Gastroesophageal sphincter (tissue), 4 donors: ENCODE data around the gene SAT2. TPM values are rescaled to one million over a fixed set of nuclear protein-coding genes. Genes with fewer than 3 reads are reported as not detected.
A peak's percentile ranks its signal among the peaks of the same experiment; 100 is the strongest.

Source experiments
- ATAC-seq: fragments of 150-250 bp; one replicate; pipeline ENCODE4 v1.9.1; 2016; ENCODE audit warnings: mild to moderate bottlenecking, moderate library complexity
- H3K27ac ChIP-seq, 4 donors: fragments of 200-600 bp; sonication (generic) in 3 of 4; 1 replicate in 3 of 4; 2 replicates in 1 of 4; pipeline ENCODE4 v1.5.1; 2016 to 2019
- H3K27me3 ChIP-seq: fragments of 200-600 bp; sonication (generic); one replicate; pipeline ENCODE4 v1.5.1; 2019
- H3K36me3 ChIP-seq, 2 donors: fragments of 200-600 bp; sonication (generic); one replicate each; pipeline ENCODE4 v1.5.1; 2019; ENCODE audit warnings: control low read depth in 1 of 2
- H3K4me1 ChIP-seq, 3 donors: fragments of 200-600 bp; sonication (generic); 1 replicate in 2 of 3; 2 replicates in 1 of 3; pipeline ENCODE4 v1.5.1; 2016 to 2019; ENCODE audit warnings: control low read depth in 2 of 3
- H3K4me3 ChIP-seq, 2 donors: fragments of 200-600 bp; sonication (generic); one replicate each; pipeline ENCODE4 v1.5.1; 2019; ENCODE audit warnings: mild to moderate bottlenecking in 1 of 2, moderate library complexity in 1 of 2
- H3K9me3 ChIP-seq, 3 donors: fragments of 200-600 bp; sonication (generic); one replicate each; pipeline ENCODE4 v1.5.1; 2017 to 2019; ENCODE audit warnings: control low read depth in 2 of 3
- EP300 ChIP-seq: sonication (generic); formaldehyde crosslinking; IDR thresholded peaks from one replicate; pipeline ENCODE4 v1.6.1; 2017; ENCODE audit warnings: antibody characterized with exemption, mild to moderate bottlenecking
- POLR2A ChIP-seq, 2 donors: fragments of 450-650 bp; IDR thresholded peaks; one replicate each; pipeline ENCODE4 v1.6.1; 2017; ENCODE audit warnings: antibody characterized with exemption in 2 of 2, mild to moderate bottlenecking in 2 of 2, moderate library complexity in 1 of 2
- POLR2AphosphoS5 ChIP-seq: sonication (generic); formaldehyde crosslinking; IDR thresholded peaks from one replicate; pipeline ENCODE4 v1.6.1; 2017; ENCODE audit warnings: antibody characterized with exemption
- WGBS, 2 donors: methylation state at CpG; one replicate each; pipeline ENCODE4 v1.1.5; 2018; ENCODE audit warnings: low coverage in 1 of 2; 5-methylcytosine and 5-hydroxymethylcytosine counted together
- total RNA-seq, 4 donors: library from RNA; depleted of rRNA; stranded (reverse); fragments of >200 nt; gene quantifications; one replicate each; pipeline ENCODE4 v1.1.0, GENCODE V29; 2016
- TF ChIP-seq, protein P1 (sequence below), 4 experiments: fragments of 200-600 bp in 2 of 4; fragments of 450-650 bp in 2 of 4; sonication (generic) in 1 of 4; IDR thresholded peaks; one replicate each; pipeline ENCODE4 v1.5.1; 2017 to 2019; ENCODE audit warnings: antibody characterized with exemption in 4 of 4, mild to moderate bottlenecking in 2 of 4, moderate library complexity in 2 of 4

Gene SAT2
- total RNA-seq, 4 donors from 2014 or later: 50.6 to 72.3 (median 62.3) TPM

DNA sequence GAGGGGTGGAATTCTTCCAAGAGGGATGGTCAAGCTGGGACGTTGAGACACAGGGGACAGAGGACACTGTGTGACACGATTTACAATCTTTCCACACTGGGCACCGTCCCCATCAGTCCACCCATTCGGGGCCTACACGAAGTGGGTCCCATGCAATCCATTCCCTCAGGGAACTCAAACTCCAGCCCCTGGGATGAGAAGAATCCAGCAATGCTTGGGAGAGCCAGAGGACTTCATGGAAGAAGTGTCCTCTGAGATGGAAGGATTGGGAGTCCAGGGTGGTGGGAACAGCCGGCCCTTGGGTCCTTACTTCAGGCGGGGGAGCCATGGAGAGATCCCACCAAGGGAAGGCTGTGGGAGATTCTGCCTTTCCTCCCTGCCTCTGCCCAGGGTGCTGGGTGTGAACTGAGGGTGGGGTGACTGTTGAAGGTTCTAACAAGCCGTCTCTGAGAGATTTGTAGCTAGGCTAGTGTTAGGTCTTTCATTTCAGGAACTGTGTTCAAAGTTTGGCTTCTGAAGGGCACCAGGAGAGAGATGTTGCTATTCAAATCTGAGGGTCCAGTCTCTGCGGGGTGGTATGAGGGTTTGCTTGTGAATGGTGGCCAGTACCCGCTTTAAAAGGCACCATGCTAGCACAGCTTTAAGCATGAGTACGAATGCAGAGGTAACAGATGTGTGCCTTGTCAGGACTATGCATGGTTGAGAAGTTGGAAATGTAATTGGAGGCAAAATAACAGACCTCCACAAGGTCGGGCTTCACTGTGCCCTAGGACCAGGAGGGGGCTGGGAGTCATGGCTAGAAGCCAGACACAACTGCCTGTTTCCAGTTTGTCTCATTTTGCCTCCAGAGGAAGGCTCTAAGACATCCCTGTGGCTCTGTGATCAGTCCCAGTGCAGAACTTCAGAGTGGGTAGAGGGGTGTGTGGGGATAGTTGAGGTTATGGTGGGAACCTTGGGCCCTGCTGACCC, 25.1 kb upstream of the SAT2 start:
- Histone ChIP-seq H3K27ac (peak overlapping the region in 3 of 4 donors; percentile 66 to 77 (median 67)), H3K4me3 (no peak overlapping the region), H3K27me3 (peaks cover 41% of the 10 kb centered on the region)

DNA sequence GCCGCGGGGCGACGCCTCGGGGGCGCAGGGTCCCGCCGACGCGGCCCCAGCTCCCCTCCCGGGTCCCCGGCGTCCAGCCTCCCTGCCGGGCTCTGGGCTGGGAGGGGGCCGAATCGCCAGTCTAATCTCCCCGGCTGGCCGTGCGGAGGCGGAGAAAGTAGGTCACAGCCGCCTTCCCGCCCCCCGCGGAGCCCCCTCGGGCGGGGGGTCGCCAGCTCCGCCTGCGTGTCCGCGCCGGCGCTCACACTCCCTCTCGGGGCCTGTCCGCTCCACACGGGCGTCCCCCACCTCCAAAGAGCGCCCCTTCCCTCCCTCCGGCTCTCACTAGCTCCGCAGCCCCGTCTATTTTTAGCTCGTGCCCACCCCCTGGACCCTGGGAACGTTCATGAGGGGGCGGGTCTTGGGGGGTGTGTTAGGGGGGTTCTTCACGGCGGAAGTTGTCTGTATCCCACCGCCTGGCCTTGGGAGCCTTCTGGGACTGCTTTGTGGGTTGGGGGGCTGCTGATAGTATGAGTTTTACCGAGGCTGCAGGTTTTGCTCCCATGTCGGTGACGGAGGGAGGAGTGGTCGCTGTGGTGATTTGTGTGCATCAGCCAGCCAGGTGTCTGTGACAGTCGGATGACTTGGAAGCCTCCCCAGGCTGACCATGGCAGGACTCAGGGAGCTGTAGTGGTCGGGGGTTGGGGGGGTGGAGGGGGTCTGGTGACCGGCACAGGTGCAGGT, 24.2 kb upstream of the SAT2 start:
- peak; percentile 15 for ATAC-seq
- Histone ChIP-seq H3K4me1 (peaks cover 0 to 34% (median 18%) of the 10 kb centered on the region in 3 donors), H3K4me3 (peak overlapping the region; percentile 31 to 59), H3K27ac (peak overlapping the region in 3 of 4 donors; percentile 66 to 77 (median 67)), H3K27me3 (peaks cover 46% of the 10 kb centered on the region), H3K9me3 (no peaks in the 10 kb centered on the region), H3K36me3 (no peaks in the 10 kb centered on the region)
- WGBS, 2 donors: 0% methylated on average over 8 of the region's 54 CpGs; no CpG with 5 or more reads in 1 of the 2 donors
- TF ChIP-seq EP300 (no peak), POLR2A (IDR thresholded peaks at IDR 0.05) (no peak), POLR2AphosphoS5 (no peak)
- TF ChIP-seq, protein P1, sequence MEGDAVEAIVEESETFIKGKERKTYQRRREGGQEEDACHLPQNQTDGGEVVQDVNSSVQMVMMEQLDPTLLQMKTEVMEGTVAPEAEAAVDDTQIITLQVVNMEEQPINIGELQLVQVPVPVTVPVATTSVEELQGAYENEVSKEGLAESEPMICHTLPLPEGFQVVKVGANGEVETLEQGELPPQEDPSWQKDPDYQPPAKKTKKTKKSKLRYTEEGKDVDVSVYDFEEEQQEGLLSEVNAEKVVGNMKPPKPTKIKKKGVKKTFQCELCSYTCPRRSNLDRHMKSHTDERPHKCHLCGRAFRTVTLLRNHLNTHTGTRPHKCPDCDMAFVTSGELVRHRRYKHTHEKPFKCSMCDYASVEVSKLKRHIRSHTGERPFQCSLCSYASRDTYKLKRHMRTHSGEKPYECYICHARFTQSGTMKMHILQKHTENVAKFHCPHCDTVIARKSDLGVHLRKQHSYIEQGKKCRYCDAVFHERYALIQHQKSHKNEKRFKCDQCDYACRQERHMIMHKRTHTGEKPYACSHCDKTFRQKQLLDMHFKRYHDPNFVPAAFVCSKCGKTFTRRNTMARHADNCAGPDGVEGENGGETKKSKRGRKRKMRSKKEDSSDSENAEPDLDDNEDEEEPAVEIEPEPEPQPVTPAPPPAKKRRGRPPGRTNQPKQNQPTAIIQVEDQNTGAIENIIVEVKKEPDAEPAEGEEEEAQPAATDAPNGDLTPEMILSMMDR (IDR thresholded peaks at IDR 0.05): no peak

More for the DNA sequence above, 25.1 kb upstream of the SAT2 start:
- TF ChIP-seq EP300: no peak
- TF ChIP-seq POLR2A (IDR thresholded peaks at IDR 0.05): no peak
- TF ChIP-seq, protein P1 (IDR thresholded peaks at IDR 0.05): no peak
- no peak for TF ChIP-seq POLR2AphosphoS5
- Histone ChIP-seq H3K36me3 (no peaks in the 10 kb centered on the region), H3K4me1 (peaks cover 0 to 42% (median 18%) of the 10 kb centered on the region in 3 donors), H3K9me3 (no peaks in the 10 kb centered on the region)
- WGBS, 2 donors: 30 to 53% methylated on average over 4 to 5 of the region's 12 CpGs
- ATAC-seq: no peak

DNA sequence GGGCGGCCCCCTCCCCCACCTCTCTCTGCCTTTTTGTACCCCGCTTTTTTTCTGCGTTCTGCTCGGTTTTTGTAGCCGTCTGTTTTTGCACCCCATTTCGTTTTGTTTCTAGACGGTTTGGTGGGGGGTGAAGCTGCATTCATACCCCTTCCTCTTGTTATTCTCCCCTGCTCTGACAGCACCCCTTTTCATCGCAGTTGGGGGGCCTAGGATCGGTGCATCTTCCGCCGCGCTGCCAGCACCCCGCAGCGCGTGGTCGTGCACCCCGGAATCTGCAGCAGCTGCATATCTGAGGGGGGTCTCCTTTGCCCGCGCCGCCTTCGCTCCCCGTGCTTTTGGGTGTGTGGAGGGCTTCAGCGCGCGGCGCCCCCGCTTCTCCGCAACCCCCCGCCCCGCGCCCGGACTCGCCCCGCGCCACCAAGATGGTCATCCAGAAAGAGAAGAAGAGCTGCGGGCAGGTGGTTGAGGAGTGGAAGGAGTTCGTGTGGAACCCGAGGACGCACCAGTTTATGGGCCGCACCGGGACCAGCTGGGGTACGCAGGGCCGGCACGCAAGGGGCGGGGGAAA, 23.6 kb upstream of the SAT2 start:
- Histone ChIP-seq H3K27ac (peak overlapping the region in 3 of 4 donors; percentile 66 to 77 (median 67)), H3K9me3 (no peaks in the 10 kb centered on the region), H3K4me3 (peak overlapping the region; percentile 31 to 59), H3K36me3 (no peaks in the 10 kb centered on the region), H3K27me3 (peaks cover 46% of the 10 kb centered on the region), H3K4me1 (peaks cover 0 to 28% (median 18%) of the 10 kb centered on the region in 3 donors)
- 0% methylated on average over 4 to 7 of the region's 45 CpGs for WGBS, 2 donors
- no peak for ATAC-seq
- TF ChIP-seq EP300: no peak
- no peak for TF ChIP-seq POLR2A (IDR thresholded peaks at IDR 0.05)
- TF ChIP-seq, protein P1 (IDR thresholded peaks at IDR 0.05): no peak
- no peak for TF ChIP-seq POLR2AphosphoS5

DNA sequence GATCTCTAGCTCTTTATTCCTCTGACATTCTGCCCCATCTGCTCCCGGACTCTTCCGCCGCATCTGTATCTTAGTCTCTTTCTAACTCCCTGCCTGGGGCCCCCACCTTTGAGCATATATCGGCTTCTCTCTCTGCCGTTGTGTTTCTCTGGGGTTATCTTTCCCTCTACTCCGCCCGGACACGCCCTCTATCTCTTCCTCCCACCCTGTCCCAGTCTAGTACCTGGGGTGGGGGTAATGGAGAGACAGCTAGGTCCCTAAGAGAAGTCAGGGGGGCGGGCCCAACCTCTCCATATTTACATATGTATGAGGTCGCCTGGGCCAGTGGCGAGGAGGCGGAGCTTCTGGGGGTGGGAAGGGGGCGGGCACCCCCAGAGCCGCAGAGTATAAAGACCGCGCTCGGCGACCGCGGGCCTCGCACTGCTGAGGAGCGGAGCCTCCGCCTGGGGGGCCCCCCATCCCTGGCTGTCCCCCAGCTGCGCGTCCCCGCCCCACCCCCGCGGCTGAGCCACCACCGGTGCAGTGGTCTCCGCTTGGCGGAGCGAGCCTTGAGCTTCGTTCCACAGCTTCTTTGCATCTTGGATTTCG, 23.0 kb upstream of the SAT2 start, which contains the start of gene ATP1B2:
Gene ATP1B2, plus strand, starts transcription at position 418 of the 588 bp plus-strand sequence. CDS start 593 bp downstream, outside the sequence.
- Histone ChIP-seq H3K4me3 (peak within 1 kb of the TSS; percentile 31 to 59), H3K36me3 (no peaks in the 10 kb centered on the region), H3K9me3 (no peaks in the 10 kb centered on the region), H3K27me3 (peaks cover 46% of the 10 kb centered on the region), H3K4me1 (peaks cover 0 to 27% (median 18%) of the 10 kb centered on the region in 3 donors), H3K27ac (peak within 1 kb of the TSS in 3 of 4 donors; percentile 66 to 77 (median 67))
- peak; percentile 78 for ATAC-seq
- WGBS, 2 donors: 1 to 3% methylated on average over 6 to 24 of the region's 34 CpGs
- no peak for TF ChIP-seq POLR2AphosphoS5
- TF ChIP-seq EP300: no peak
- no peak for TF ChIP-seq POLR2A (IDR thresholded peaks at IDR 0.05)
- TF ChIP-seq, protein P1 (IDR thresholded peaks at IDR 0.05): no peak
